Measurements from ENCODE around the gene GPBP1.
"Not testable (repeated sequence)": the region's sequence is repeated elsewhere in the genome, so short reads cannot be mapped to it uniquely, and the experiment has no call there.

GPBP1 gene, protein sequence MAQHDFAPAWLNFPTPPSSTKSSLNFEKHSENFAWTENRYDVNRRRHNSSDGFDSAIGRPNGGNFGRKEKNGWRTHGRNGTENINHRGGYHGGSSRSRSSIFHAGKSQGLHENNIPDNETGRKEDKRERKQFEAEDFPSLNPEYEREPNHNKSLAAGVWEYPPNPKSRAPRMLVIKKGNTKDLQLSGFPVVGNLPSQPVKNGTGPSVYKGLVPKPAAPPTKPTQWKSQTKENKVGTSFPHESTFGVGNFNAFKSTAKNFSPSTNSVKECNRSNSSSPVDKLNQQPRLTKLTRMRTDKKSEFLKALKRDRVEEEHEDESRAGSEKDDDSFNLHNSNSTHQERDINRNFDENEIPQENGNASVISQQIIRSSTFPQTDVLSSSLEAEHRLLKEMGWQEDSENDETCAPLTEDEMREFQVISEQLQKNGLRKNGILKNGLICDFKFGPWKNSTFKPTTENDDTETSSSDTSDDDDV

DNA sequence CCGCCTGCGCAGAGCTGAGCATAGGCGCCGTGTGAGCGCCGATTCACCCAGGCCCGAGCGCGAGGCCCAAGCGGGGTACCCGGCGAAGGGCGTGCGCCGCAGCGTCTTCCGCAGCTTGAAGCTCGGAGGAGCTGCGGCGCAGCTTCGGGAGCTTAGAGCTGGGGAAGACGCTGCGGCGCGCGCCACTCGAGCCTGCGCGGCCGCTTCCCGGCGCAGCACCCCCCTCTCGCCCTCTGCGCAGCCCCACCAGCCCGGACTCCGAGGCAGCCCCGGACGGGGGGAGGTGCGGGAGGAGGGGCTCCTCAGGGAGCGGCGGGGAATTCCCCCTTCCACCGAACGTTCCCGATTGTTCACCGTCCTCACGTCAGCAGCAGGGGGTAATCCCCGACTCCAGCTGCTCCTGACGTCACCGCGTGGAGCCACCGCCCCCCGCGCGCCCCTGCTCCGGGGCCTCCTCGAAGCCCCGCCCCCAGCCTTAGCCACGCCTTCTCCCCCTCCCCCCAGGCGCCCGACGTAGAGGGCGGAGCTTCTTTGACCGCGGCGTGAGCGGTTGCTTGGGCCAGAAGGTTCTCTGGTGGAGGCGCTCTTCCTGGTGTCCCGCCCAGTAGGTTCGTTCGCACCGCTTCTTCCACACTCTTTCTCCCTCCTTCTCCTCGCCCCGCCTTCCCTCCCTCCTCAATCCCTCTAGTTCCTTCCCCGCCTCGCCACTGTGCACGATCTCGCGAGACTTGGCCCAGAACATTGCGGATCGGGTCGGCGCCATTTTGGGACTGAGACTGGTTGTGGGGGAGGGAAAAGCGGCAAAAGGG, at the start of gene GPBP1:
Gene GPBP1 (plus strand): TSS at position 741 of the 809 bp plus-strand sequence. CDS start 40,072 bp downstream, outside the sequence.
- peak; percentile 99 to 100 (median 99) for DNase-seq

GRCh38 chr5:57128325-57128724, 45.5 kb upstream of the GPBP1 start:
- DNase-seq, result no peak

- DNase-seq, result no peak
Observed at GRCh38 chr5:57133574-57133973, 40.3 kb upstream of the GPBP1 start.

DNA sequence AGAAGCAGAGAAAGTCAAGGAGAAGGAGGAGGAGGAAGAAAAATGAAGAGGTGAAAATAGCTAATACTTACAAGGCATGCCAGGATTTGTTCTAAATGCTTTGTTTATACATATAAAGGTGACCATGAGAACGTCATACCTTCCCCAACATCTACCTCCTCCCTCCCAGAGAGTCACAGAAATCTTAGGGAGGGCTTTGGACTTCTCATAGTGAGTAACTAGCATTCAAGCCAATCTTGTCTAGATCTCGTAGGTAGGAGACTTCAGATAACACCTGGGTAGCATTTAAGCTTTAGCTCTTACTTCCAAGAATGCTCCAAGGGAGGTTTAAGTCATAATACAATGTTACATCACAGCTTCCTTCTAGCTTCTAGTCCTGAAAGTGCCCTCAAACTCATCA, 36.5 kb upstream of the GPBP1 start:
- no peak for DNase-seq

GRCh38 chr5:57152316-57152715, 21.5 kb upstream of the GPBP1 start:
- no peak for DNase-seq

DNA sequence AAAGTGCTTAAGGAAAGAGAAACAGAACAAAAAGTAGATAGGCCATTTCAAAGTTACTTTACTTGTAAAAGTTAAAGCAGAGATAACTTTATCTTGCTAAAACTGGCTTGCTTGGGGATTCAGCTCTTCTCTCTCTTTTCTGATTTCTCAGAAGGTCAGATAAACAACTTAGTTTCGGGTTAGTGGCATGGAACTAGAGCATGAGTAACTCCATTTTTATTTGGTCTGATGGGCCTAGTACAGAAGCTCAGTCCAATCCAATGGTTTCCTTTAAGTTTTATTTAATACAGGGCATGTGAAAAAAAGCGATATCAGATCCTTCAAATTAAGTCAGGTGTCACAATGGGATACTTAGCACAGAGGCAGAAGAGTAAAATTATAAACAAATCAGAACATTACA, 18.8 kb upstream of the GPBP1 start:
- no peak for DNase-seq

- peak; percentile 72 to 83 (median 76) for DNase-seq
Observed at GRCh38 chr5:57157131-57157530, 16.7 kb upstream of the GPBP1 start.

GRCh38 chr5:57157666-57158065, 16.2 kb upstream of the GPBP1 start:
- DNase-seq, result no peak

GRCh38 chr5:57163553-57164006, 10.3 kb upstream of the GPBP1 start:
- peak in 1 of 3 donors; percentile 32 for DNase-seq

- DNase-seq, result no peak
Observed at GRCh38 chr5:57164124-57164523, 9.7 kb upstream of the GPBP1 start.

DNA sequence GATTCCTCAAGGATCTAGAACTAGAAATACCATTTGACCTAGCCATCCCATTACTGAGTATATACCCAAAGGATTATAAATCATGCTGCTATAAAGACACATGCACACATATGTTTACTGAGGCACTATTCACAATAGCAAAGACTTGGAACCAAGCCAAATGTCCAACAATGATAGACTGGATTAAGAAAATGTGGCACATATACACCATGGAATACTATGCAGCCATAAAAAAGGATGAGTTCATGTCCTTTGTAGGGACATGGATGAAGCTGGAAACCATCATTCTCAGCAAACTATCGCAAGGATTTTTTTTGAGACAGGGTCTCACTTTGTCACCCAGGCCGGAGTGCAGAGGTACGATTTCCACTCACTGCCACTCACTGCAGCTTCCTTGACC, 8.7 kb upstream of the GPBP1 start:
- not testable (repeated sequence) for DNase-seq

DNA sequence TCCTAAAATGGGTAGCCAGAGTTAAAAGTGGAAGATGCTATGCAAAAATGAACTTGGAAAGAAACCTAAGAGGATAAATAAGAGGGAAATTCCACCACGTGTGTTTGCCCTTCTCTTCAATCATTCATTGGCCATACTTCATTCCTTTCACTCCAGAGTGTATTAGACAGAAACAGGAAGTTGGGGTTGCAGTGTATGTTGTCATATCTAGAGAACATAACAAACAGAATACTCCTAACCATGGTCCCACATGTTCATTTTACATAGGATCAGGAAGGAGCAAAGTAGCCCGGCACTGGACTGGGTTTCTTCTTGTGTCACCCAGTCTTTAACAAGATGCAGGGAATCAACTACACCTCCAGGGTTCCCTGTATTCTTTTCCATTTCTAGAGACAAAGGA, 7.6 kb upstream of the GPBP1 start:
- DNase-seq, result peak; percentile 70 to 87 (median 81)

GRCh38 chr5:57167201-57167600, 6.7 kb upstream of the GPBP1 start:
- DNase-seq, result no peak

DNA sequence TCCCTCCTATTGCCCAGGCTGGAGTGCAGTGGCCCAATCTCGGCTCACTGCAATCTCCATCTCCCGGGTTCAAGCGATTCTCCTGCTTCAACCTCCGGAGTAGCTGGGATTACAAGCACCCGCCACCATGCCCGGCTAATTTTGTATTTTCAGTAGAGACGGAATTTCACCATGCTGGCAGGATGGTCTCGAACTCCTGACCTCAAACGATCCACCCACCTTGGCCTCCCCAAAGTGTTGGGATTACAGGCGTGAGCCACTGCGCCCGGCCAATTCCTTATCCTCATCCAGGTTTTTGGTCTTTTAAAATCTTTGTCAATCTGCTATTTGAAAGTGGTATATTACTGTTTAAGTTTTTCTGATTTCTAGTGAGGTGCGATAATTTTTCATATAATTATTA, 3.7 kb upstream of the GPBP1 start:
- not testable (repeated sequence) for DNase-seq

DNA sequence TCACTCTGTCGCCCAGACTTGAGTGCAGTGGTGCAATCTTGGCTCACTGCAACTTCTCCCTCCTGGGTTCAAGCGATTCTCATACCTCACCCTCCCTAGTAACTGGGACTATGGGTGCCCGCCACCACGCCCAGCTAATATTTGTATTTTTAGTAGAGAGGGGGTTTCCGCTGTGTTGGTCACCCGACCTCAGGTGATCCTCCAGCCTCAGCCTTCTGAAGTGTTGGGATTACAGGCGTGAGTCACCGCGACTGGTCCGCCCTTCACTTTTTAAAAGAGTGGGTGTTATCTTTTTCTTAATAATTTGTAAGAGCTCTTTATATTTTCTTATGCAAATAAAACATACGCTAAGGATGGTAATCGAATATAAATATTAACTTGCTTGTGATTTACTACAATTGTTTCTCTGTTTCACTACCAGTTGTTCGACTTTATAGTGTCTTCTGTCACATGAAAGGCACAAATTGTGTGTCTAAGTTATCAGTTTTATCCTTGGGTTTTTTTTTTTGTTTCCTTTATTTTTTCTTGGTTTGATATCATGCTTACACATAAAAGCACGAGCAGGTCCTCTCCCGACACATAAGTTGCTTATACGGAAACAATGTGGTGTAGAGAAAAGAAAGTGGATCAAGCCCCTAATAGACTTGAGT, 1.9 kb upstream of the GPBP1 start:
- peak; percentile 72 to 81 (median 76) for DNase-seq

DNA sequence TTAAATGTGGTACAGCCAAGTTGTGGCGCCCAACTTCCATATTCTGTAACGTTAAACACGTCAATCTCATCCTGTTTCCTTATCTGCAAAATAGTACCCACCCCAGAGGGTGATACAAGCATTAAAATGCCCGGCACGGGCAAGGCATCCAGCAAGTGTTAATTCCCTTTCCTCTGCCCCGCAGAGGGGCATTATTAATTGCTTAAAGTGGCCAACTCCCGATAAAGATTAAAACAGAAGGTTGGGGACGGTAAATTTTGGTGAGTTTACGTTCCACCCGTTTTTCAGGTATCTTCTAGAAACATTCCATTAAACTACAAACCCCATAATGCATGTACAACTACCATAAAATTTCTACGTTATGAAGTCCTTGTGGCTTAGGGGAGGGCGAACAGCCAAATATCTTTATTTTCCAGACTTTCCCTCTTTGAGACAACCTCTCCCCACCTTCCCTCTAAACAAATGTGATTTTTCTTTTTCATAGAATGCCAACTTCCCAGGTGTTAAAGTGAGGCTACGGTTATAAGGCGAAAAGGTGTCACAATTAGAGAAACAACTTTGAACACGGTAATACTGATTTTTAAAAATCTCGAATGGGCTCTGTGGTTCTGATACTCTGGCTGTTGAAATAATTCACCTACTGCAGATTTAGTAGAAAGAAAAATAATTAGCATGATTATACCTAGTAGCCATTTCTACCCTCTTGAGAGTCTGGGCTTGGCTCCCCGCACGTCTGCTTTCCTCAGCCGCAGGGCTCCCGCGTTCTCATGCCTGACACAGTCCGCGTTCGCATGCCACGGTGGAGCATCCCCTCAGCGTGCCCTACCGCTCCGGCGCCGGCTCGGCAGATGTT, 1.2 kb upstream of the GPBP1 start:
- peak; percentile 65 to 78 (median 67) for DNase-seq

DNA sequence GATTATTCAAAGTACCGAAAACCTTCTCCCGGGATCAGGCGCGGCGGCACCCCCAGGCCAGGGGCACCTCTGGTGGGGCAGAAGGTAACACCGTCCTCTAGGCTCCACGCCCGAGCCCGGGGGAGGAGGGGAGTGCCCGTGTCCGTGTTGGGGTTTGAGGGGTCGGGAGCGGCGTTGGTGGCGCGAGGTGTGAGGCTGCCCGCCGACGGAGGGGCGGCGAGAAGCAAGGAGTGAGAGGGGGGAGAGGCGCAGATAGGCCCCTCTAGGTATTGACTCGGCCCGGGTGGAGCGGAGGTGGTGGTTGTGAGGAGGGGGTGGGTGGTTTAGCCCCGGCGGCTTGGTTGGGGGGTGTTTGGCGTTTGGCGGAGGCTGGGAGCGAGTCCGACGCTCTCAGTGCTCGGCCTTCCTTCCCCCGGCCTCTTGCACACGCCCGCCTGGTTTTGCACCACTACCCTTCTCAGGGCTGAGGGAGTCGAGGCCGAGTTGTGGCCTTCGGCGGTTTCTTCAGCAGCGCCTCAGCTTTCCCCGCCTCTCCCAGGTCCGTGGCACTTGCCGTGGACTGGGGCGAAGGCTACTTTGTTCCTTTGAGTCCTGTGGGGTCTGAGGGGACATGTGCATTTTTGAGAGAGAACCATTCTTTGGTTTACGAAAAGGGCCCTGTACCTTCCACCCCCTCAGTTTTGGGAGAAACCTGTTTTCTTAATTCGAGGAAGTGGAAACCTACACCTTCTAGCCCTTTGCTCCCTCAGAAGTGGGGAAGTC, 450 bp downstream of the GPBP1 start:
- peak; percentile 44 to 69 (median 60) for DNase-seq

DNA sequence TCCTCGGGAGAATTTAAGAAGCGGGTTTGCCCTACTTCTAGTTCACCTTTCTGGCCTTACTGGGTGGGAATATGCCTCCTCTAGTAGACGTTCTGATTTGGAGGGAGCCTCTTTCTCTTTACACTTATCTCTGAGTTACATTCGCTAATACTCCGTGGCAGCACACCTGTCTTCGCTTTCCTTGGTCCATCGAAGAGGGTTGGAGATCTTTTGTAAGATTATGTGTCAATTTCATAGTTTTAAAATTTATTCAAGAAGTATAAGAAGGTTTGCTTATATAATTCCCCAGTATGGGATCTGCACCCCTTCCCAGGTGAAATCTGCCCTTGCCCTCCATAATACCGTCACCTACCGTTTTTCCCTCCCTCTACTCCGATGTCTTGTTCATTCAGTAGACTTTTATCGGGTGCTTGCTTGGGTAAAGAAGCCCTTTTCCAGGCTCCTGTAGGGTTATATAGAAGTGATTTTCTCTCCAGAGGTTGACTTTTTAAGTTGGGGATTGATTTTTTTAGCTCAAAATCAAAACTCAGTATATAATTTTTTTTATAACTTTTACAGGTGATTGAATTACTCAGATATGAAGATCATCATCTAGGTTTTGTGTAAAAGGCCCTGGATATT, 1.1 kb downstream of the GPBP1 start:
- DNase-seq, result no peak

DNA sequence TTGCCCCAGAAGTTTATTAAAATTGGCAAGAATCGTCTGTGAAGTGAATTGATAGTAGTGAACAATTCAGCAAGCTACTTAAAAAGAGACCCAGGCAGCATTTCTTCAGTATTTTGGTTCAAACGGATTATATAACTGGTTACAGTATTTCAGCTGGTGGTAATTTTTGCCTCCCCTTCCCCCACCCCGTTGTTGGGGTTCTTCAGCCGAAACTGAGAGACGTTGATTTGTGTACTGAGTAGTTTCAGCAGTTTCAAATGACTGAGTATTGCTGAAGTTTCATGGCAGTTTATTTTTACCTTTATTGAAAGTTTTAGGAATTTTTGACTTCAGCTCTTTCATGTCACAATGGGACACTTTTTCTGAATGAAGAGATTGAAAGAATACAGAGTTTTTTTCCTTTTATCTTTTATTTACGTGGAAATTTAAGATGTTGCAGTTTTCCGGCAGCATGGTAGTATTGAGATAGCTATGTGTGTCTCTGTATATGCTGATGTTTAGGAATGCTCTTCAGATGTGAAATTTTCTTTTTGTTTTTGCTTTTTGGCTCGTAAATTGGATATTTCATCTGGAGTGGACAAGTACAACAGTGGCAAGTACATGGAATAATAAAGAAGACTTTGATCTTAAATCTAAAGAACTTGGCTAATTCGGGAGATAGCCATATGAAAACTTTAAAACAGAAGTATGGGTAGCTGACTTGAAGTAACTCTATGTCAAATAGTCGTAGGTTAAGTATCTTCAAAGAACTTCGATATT, 1.9 kb downstream of the GPBP1 start:
- peak in 2 of 3 donors; percentile 43 to 60 for DNase-seq

DNA sequence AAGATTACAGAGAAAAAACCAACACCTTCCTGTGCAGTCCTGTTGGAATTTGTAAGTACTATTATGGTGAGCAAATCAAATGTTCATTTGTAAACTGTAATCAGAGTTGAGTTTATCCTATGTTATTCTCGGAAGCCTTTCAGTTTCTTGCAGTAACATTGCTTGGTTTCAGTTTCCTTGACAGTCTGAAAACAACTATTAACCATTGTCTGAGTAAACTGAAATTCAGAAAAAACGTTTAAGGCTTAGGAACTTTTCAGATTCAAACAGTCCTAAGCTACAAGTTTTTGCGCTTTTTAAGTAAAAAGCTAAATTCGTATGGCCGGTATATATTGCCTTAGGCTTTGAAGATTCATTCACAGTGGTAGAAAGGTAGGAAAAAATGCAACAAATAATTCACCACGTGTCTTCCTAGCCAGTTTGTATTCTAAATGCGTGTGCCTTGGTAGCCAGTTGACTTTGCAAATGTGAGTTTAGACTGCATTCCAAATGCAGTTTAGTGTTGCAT, 2.5 kb downstream of the GPBP1 start:
- DNase-seq, result peak; percentile 31 to 77 (median 36)

Measured in suppressor macrophage treated with lipopolysaccharide for 1 hour (primary cell).